Measurements from ENCODE around the gene FUBP3. TPM values are rescaled to one million over a fixed set of nuclear protein-coding genes. Genes with fewer than 3 reads are reported as not detected.

Gene FUBP3
- total and polyA plus RNA-seq, 2 experiments from 2014 or later, result 42.5 to 74.8 TPM

DNA sequence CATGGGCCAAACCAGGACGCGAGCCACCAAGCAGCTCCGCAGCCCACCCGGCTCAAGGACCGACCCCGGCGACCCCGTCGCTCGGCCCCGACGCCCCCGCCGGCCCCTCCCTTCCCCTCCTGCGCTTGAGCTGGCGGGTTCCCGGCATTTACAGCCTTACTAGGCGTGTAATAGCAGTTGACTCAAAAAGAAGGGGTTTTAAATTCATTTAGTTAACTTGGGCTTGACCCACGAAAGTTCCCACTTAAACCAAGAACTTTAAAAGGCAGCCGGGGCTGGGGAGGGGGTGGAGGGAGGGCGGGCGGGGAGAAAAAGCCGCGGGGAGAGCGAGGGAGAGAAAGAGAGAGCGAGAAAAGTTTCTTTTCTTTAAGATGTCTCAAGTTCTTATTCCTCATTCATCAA, 85.7 kb downstream of the FUBP3 start (continued):
- TF ChIP-seq, protein P1, sequence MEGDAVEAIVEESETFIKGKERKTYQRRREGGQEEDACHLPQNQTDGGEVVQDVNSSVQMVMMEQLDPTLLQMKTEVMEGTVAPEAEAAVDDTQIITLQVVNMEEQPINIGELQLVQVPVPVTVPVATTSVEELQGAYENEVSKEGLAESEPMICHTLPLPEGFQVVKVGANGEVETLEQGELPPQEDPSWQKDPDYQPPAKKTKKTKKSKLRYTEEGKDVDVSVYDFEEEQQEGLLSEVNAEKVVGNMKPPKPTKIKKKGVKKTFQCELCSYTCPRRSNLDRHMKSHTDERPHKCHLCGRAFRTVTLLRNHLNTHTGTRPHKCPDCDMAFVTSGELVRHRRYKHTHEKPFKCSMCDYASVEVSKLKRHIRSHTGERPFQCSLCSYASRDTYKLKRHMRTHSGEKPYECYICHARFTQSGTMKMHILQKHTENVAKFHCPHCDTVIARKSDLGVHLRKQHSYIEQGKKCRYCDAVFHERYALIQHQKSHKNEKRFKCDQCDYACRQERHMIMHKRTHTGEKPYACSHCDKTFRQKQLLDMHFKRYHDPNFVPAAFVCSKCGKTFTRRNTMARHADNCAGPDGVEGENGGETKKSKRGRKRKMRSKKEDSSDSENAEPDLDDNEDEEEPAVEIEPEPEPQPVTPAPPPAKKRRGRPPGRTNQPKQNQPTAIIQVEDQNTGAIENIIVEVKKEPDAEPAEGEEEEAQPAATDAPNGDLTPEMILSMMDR (conservative IDR thresholded peaks at IDR 0.05; ENCODE audit: low read depth in 2 of 2), result no peak
- TF ChIP-seq POLR2AphosphoS5 (IDR thresholded peaks at IDR 0.05; ENCODE audit: low read depth), result no peak

DNA sequence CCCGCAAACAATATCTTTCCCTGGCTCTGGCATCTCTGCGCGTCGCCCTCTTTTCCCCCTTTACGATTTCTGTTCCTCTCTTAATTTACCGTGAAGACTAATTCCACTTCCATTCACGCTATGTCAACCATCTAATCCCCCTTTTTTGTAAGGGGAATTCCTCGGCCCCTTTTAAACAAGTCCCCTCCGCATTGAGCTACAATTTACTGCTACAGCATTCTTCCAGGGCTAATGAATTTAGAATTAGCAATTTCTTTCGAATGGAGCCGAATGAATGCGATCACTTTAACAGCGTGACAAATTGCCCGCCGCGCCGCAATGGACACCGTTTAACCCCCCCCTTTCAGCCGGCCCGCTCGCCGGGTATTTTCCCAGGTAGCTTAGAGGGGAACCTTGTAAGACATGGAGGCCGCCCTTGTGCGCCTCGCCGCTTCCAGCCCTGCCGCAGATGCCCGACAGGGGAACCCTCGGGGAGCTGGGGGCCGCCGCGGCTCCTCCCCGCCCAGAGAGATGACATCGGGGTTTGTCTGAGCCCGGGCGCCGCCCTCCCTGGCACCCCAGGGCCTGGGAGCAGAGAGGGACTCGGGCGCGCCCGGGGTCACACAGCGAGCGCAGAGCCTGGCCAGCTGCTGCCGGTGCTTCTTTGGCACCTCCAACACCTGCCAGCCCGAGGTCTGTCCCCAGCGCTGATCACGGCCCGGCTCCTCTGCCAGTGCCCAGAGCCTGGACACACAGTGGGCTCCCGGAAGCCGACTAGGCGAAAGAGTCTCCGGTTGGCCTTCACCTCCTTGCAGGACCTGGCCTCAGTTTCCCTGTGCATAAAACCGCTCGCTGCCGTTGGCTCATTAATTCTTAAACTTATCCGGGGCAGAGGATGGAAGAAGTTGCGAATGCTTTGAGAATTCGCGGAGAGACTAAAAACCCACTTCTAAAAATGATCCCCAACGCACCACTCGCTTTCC, 86.3 kb downstream of the FUBP3 start:
- Mint-ChIP-seq H3K36me3 (ENCODE audit: low read depth) (no peaks in the 10 kb centered on the region; the same call in 2 of the 3 replicates), H3K4me3 (peak overlapping the region; percentile 66), H3K4me1 (peaks cover 17% of the 10 kb centered on the region), H3K27ac (no peak overlapping the region), H3K27me3 (ENCODE audit: insufficient read depth, low read depth, poor library complexity) (peaks cover 92% of the 10 kb centered on the region), H3K9me3 (peaks cover 6% of the 10 kb centered on the region; the same call in 1 of the 3 replicates)
- H3K27me3 ChIP-seq (ENCODE audit: insufficient read depth), result peaks cover 94% of the 10 kb centered on the region
- peak overlapping the region; percentile 74 for H3K4me2 ChIP-seq
- H3K27ac ChIP-seq (ENCODE audit: low read depth), result no peak overlapping the region
- peak overlapping the region; percentile 47 for H3K4me3 ChIP-seq
- H3K36me3 ChIP-seq (ENCODE audit: insufficient read depth), result no peaks in the 10 kb centered on the region
- H3K79me2 ChIP-seq (replicated peaks; ENCODE audit: insufficient read depth), result no peaks in the 10 kb centered on the region
- ATAC-seq (peak; percentile 3), DNase-seq (ENCODE audit: low spot score) (peak; percentile 76)
- no peaks in the 10 kb centered on the region for H4K20me1 ChIP-seq (replicated peaks; ENCODE audit: insufficient read depth)
- TF ChIP-seq EZH2phosphoT487 (IDR thresholded peaks at IDR 0.05; ENCODE audit: unreplicated experiment) (peak; percentile 94), EZH2 (IDR thresholded peaks at IDR 0.05; ENCODE audit: low read depth, unreplicated experiment) (peak; percentile 100)
- TF ChIP-seq, protein P2, sequence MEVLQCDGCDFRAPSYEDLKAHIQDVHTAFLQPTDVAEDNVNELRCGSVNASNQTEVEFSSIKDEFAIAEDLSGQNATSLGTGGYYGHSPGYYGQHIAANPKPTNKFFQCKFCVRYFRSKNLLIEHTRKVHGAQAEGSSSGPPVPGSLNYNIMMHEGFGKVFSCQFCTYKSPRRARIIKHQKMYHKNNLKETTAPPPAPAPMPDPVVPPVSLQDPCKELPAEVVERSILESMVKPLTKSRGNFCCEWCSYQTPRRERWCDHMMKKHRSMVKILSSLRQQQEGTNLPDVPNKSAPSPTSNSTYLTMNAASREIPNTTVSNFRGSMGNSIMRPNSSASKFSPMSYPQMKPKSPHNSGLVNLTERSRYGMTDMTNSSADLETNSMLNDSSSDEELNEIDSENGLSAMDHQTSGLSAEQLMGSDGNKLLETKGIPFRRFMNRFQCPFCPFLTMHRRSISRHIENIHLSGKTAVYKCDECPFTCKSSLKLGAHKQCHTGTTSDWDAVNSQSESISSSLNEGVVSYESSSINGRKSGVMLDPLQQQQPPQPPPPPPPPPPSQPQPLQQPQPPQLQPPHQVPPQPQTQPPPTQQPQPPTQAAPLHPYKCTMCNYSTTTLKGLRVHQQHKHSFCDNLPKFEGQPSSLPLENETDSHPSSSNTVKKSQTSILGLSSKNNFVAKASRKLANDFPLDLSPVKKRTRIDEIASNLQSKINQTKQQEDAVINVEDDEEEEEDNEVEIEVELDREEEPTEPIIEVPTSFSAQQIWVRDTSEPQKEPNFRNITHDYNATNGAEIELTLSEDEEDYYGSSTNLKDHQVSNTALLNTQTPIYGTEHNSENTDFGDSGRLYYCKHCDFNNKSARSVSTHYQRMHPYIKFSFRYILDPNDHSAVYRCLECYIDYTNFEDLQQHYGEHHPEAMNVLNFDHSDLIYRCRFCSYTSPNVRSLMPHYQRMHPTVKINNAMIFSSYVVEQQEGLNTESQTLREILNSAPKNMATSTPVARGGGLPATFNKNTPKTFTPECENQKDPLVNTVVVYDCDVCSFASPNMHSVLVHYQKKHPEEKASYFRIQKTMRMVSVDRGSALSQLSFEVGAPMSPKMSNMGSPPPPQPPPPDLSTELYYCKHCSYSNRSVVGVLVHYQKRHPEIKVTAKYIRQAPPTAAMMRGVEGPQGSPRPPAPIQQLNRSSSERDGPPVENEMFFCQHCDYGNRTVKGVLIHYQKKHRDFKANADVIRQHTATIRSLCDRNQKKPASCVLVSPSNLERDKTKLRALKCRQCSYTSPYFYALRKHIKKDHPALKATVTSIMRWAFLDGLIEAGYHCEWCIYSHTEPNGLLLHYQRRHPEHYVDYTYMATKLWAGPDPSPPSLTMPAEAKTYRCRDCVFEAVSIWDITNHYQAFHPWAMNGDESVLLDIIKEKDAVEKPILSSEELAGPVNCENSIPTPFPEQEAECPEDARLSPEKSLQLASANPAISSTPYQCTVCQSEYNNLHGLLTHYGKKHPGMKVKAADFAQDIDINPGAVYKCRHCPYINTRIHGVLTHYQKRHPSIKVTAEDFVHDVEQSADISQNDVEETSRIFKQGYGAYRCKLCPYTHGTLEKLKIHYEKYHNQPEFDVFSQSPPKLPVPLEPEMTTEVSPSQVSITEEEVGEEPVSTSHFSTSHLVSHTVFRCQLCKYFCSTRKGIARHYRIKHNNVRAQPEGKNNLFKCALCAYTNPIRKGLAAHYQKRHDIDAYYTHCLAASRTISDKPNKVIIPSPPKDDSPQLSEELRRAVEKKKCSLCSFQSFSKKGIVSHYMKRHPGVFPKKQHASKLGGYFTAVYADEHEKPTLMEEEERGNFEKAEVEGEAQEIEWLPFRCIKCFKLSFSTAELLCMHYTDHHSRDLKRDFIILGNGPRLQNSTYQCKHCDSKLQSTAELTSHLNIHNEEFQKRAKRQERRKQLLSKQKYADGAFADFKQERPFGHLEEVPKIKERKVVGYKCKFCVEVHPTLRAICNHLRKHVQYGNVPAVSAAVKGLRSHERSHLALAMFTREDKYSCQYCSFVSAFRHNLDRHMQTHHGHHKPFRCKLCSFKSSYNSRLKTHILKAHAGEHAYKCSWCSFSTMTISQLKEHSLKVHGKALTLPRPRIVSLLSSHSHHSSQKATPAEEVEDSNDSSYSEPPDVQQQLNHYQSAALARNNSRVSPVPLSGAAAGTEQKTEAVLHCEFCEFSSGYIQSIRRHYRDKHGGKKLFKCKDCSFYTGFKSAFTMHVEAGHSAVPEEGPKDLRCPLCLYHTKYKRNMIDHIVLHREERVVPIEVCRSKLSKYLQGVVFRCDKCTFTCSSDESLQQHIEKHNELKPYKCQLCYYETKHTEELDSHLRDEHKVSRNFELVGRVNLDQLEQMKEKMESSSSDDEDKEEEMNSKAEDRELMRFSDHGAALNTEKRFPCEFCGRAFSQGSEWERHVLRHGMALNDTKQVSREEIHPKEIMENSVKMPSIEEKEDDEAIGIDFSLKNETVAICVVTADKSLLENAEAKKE (CRISPR knock-in tag; IDR thresholded peaks at IDR 0.05), result no peak
- H3K9me2 ChIP-seq (ENCODE audit: insufficient read depth), result no peaks in the 10 kb centered on the region
- H2AFZ ChIP-seq, result peak overlapping the region; percentile 94
- peaks cover 23% of the 10 kb centered on the region for H3K4me1 ChIP-seq (ENCODE audit: insufficient read depth)
- H3F3A ChIP-seq (replicated peaks; ENCODE audit: low read depth), result 0 out of 2 replicates have a peak, but pooled peaks cover 3% of the 10 kb centered on the region
